Ovary (tissue), 3 donors: ENCODE results near the gene VWA7.

Experiments used
- EP300 ChIP-seq: sonication (generic); formaldehyde crosslinking; IDR thresholded peaks from one replicate; pipeline ENCODE4 v1.6.1; 2017; ENCODE audit warnings: antibody characterized with exemption
- POLR2A ChIP-seq: fragments of 450-650 bp; IDR thresholded peaks from one replicate; pipeline ENCODE4 v1.6.1; 2017; ENCODE audit warnings: antibody characterized with exemption, mild to moderate bottlenecking, moderate library complexity
- TF ChIP-seq, protein P1 (sequence below), 3 donors: fragments of 450-650 bp in 2 of 3; fragments of 200-600 bp in 1 of 3; IDR thresholded peaks; one replicate each; pipeline versions ENCODE4 v1.5.1 to v1.8.0; 2016 to 2022; ENCODE audit warnings: antibody characterized with exemption in 3 of 3, mild to moderate bottlenecking in 1 of 3
- donor health status: DM: no; HTN: no; CAD: no.

DNA sequence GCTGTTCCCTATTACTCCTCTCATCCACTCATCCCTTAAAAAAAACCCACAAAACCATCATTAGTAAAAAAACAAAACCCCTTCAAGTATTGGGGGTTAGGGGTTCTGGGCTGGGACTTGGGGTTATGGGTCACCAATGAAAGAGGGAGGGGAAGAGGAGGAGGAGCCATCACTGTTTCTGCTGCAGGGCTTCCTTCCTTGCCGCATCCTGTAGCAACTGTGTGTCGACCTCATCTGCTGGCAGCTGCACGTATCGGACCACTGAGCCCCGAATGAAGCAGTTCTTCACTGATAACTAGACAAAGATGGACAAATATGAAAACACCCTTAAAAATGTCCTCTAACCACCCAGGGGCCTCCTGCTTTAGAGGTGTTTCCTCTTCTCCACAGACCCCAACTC is 20.5 kb upstream of the VWA7 start:
- TF ChIP-seq, protein P1, sequence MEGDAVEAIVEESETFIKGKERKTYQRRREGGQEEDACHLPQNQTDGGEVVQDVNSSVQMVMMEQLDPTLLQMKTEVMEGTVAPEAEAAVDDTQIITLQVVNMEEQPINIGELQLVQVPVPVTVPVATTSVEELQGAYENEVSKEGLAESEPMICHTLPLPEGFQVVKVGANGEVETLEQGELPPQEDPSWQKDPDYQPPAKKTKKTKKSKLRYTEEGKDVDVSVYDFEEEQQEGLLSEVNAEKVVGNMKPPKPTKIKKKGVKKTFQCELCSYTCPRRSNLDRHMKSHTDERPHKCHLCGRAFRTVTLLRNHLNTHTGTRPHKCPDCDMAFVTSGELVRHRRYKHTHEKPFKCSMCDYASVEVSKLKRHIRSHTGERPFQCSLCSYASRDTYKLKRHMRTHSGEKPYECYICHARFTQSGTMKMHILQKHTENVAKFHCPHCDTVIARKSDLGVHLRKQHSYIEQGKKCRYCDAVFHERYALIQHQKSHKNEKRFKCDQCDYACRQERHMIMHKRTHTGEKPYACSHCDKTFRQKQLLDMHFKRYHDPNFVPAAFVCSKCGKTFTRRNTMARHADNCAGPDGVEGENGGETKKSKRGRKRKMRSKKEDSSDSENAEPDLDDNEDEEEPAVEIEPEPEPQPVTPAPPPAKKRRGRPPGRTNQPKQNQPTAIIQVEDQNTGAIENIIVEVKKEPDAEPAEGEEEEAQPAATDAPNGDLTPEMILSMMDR (IDR thresholded peaks at IDR 0.05): no peak
- TF ChIP-seq EP300: no peak
- TF ChIP-seq POLR2A: no peak
